Measurements from ENCODE around the gene CUX1. TPM values are rescaled to one million over a fixed set of nuclear protein-coding genes. Genes with fewer than 3 reads are reported as not detected.

The CUX1 gene
- total RNA-seq, 1 donor from 2014 or later, result 66.4 TPM

GRCh38 chr7:102248456-102249395 lies 431.3 kb downstream of the CUX1 start:
- Histone ChIP-seq H3K36me3 (no peaks in the 10 kb centered on the region), H3K4me1 (peaks cover 43% of the 10 kb centered on the region), H2AFZ (replicated peaks) (no peak overlapping the region), H3F3A (ENCODE audit: low read depth) (peaks cover 34% of the 10 kb centered on the region), H3K4me2 (no peak overlapping the region), H3K9me3 (ENCODE audit: low read depth) (no peaks in the 10 kb centered on the region), H3K79me2 (ENCODE audit: low read depth) (no peaks in the 10 kb centered on the region), H3K9ac (no peak overlapping the region), H3K27me3 (no peaks in the 10 kb centered on the region), H3K27ac (no peak overlapping the region), H3K4me3 (no peak overlapping the region), H4K20me1 (ENCODE audit: low read depth) (no peaks in the 10 kb centered on the region)
- Mint-ChIP-seq H3K36me3 (peaks cover 9% of the 10 kb centered on the region), H3K9me3 (no peaks in the 10 kb centered on the region), H3K27me3 (ENCODE audit: insufficient read depth, low read depth) (peaks cover 2% of the 10 kb centered on the region), H3K4me3 (no peak overlapping the region), H3K4me1 (peaks cover 31% of the 10 kb centered on the region), H3K27ac (no peak overlapping the region)
- TF ChIP-seq EZH2 (IDR thresholded peaks at IDR 0.05), result no peak
- TF ChIP-seq EZH2phosphoT487 (IDR thresholded peaks at IDR 0.05), result no peak
- no peak for TF ChIP-seq CTCF (IDR thresholded peaks at IDR 0.05)
- DNase-seq (ENCODE audit: low spot score), result no peak

GRCh38 chr7:102251531-102252365 lies 434.3 kb downstream of the CUX1 start:
- no peak for TF ChIP-seq EZH2 (IDR thresholded peaks at IDR 0.05)
- TF ChIP-seq CTCF (IDR thresholded peaks at IDR 0.05), result peak; percentile 20
- Mint-ChIP-seq H3K27ac (no peak overlapping the region), H3K9me3 (no peaks in the 10 kb centered on the region), H3K4me3 (peak overlapping the region; percentile 9), H3K27me3 (ENCODE audit: insufficient read depth, low read depth) (peaks cover 4% of the 10 kb centered on the region), H3K4me1 (peaks cover 31% of the 10 kb centered on the region), H3K36me3 (peaks cover 9% of the 10 kb centered on the region)
- no peak overlapping the region for H3K4me3 ChIP-seq
- H3K9ac ChIP-seq, result no peak overlapping the region
- H2AFZ ChIP-seq (replicated peaks), result no peak overlapping the region
- no peaks in the 10 kb centered on the region for H4K20me1 ChIP-seq (ENCODE audit: low read depth)
- peak overlapping the region; percentile 92 for H3K27ac ChIP-seq
- H3K36me3 ChIP-seq, result no peaks in the 10 kb centered on the region
- H3K27me3 ChIP-seq, result no peaks in the 10 kb centered on the region
- DNase-seq (ENCODE audit: low spot score), result peak; percentile 73
- H3F3A ChIP-seq (ENCODE audit: low read depth), result peaks cover 37% of the 10 kb centered on the region
- H3K4me2 ChIP-seq, result peak overlapping the region; percentile 41
- H3K79me2 ChIP-seq (ENCODE audit: low read depth), result no peaks in the 10 kb centered on the region
- H3K9me3 ChIP-seq (ENCODE audit: low read depth), result no peaks in the 10 kb centered on the region
- peaks cover 61% of the 10 kb centered on the region for H3K4me1 ChIP-seq

- Histone ChIP-seq H2AFZ (replicated peaks) (no peak overlapping the region), H3K27me3 (no peaks in the 10 kb centered on the region), H3F3A (ENCODE audit: low read depth) (peaks cover 38% of the 10 kb centered on the region), H3K4me3 (no peak overlapping the region), H3K4me1 (peaks cover 61% of the 10 kb centered on the region), H3K4me2 (peak overlapping the region; percentile 41), H3K36me3 (no peaks in the 10 kb centered on the region), H4K20me1 (ENCODE audit: low read depth) (no peaks in the 10 kb centered on the region), H3K79me2 (ENCODE audit: low read depth) (no peaks in the 10 kb centered on the region), H3K9me3 (ENCODE audit: low read depth) (no peaks in the 10 kb centered on the region), H3K9ac (no peak overlapping the region), H3K27ac (peak overlapping the region; percentile 92)
- Mint-ChIP-seq H3K27me3 (ENCODE audit: insufficient read depth, low read depth) (peaks cover 2% of the 10 kb centered on the region), H3K36me3 (peaks cover 4% of the 10 kb centered on the region), H3K9me3 (no peaks in the 10 kb centered on the region), H3K4me3 (peak overlapping the region; percentile 9), H3K27ac (peak overlapping the region; percentile 9), H3K4me1 (peaks cover 31% of the 10 kb centered on the region)
- DNase-seq (ENCODE audit: low spot score), result no peak
- TF ChIP-seq EZH2 (IDR thresholded peaks at IDR 0.05), result no peak
- TF ChIP-seq CTCF (IDR thresholded peaks at IDR 0.05), result no peak
- TF ChIP-seq EZH2phosphoT487 (IDR thresholded peaks at IDR 0.05), result no peak
Measured at GRCh38 chr7:102252366-102252982, 435.0 kb downstream of the CUX1 start.

Measured in neural progenitor cell (in vitro differentiated cells).